PC-3 (cell line): ENCODE results near the gene ST8SIA2. TPM values are rescaled to one million over a fixed set of nuclear protein-coding genes. Genes with fewer than 3 reads are reported as not detected.

Experiments
- ATAC-seq: fragments of 200-7000 bp; cut with Tn5 transposase; 2 replicates; pipeline ENCODE4 v1.9.1; 2020; ENCODE audit warnings: mild to moderate bottlenecking, moderate library complexity
- BruUV-seq: library from RNA; stranded (reverse); fragments of 400-500 nt; replicated peaks from 2 replicates; lab custom pipeline; 2021; lab: Mats Ljungman, UMichigan
- CTCF ChIA-PET: fragments of 300-600 bp; sonication (Branson Sonifier 250); formaldehyde crosslinking; loops from one replicate; lab custom pipeline; 2022; ENCODE audit warnings: antibody characterized with exemption; lab: Charles Lee
- POLR2A ChIA-PET: fragments of 300-600 bp; sonication (Branson Sonifier 250); formaldehyde crosslinking; loops from one replicate; lab custom pipeline; 2022; ENCODE audit warnings: antibody characterized with exemption; ENCODE audit not compliant: unreplicated experiment; lab: Charles Lee
- DNase-seq: peaks from one replicate; pipeline ENCODE4 v3.0.0-alpha.2; 2015
- H2AFZ ChIP-seq: fragments of 300-600 bp; sonication (generic); 2 replicates; pipeline ENCODE4 v1.6.0; 2016; ENCODE audit warnings: antibody characterized with exemption, low read length
- H3F3A ChIP-seq: fragments of 300-600 bp; sonication (generic); one replicate; pipeline ENCODE4 v1.6.0; 2017; ENCODE audit warnings: antibody characterized with exemption, low read length, control low read depth, mild to moderate bottlenecking; ENCODE audit not compliant: unreplicated experiment
- H3K27ac ChIP-seq: fragments of 300-600 bp; sonication (generic); 2 replicates; pipeline ENCODE4 v1.5.1; 2016; ENCODE audit warnings: mild to moderate bottlenecking, low read length
- H3K27me3 ChIP-seq: fragments of 300-600 bp; sonication (generic); 2 replicates; pipeline ENCODE4 v1.6.1; 2016; ENCODE audit warnings: low read length, mixed read lengths
- H3K36me3 ChIP-seq: fragments of 300-600 bp; sonication (generic); 2 replicates; pipeline ENCODE4 v1.6.1; 2016; ENCODE audit warnings: low read depth, mixed run types, low read length, mixed read lengths
- H3K4me1 ChIP-seq: fragments of 300-600 bp; sonication (generic); 2 replicates; pipeline ENCODE4 v1.5.1; 2016; ENCODE audit warnings: low read length; ENCODE audit not compliant: insufficient read depth
- H3K4me2 ChIP-seq: fragments of 300-600 bp; sonication (generic); 2 replicates; pipeline ENCODE4 v1.6.0; 2016; ENCODE audit warnings: low read length
- H3K4me3 ChIP-seq: fragments of 300-600 bp; sonication (generic); 2 replicates; pipeline ENCODE4 v1.5.1; 2016; ENCODE audit warnings: mild to moderate bottlenecking, low read length, mixed read lengths
- H3K79me2 ChIP-seq: fragments of 300-600 bp; sonication (generic); 2 replicates; pipeline ENCODE4 v1.6.1; 2017; ENCODE audit warnings: low read length, mixed read lengths
- H3K9ac ChIP-seq: fragments of 300-600 bp; sonication (generic); 2 replicates; pipeline ENCODE4 v1.6.0; 2016; ENCODE audit warnings: mild to moderate bottlenecking, low read length
- H3K9me2 ChIP-seq: fragments of 300-600 bp; sonication (generic); replicated peaks from 2 replicates; pipeline ENCODE4 v1.6.1; 2016; ENCODE audit warnings: mixed run types, low read length, mixed read lengths
- H3K9me3 ChIP-seq: fragments of 300-600 bp; sonication (generic); 2 replicates; pipeline ENCODE4 v1.6.1; 2016; ENCODE audit warnings: low read length, mixed read lengths
- H4K20me1 ChIP-seq: fragments of 300-600 bp; sonication (generic); 2 replicates; pipeline ENCODE4 v1.6.1; 2016; ENCODE audit warnings: low read length, mixed read lengths
- EZH2 ChIP-seq: fragments of 300-600 bp; sonication (generic); IDR thresholded peaks from one replicate; pipeline ENCODE4 v1.6.1; 2017; ENCODE audit warnings: antibody characterized with exemption, mild to moderate bottlenecking, low read length; ENCODE audit not compliant: unreplicated experiment
- EZH2phosphoT487 ChIP-seq: fragments of 300-600 bp; sonication (generic); IDR thresholded peaks from 2 replicates; pipeline ENCODE4 v1.6.1; 2018; ENCODE audit warnings: mild to moderate bottlenecking, antibody characterized with exemption, low read length, borderline replicate concordance
- intact Hi-C: fragments of 100-400 bp; cut with micrococcal nuclease; formaldehyde crosslinking; loops from 2 replicates; pipeline ENCODE4 v1.9.0; 2023
- total RNA-seq: library from RNA; depleted of rRNA; stranded (reverse); fragments of >200 nt; gene quantifications from 2 replicates; pipeline ENCODE4 v1.2.3, GENCODE V29; 2014
- TF ChIP-seq, protein P1 (sequence below): fragments of 300-600 bp; sonication (generic); conservative IDR thresholded peaks from 2 replicates; pipeline ENCODE4 v1.5.1; 2017; ENCODE audit warnings: antibody characterized with exemption, low read depth, mild to moderate bottlenecking, low read length

The ST8SIA2 gene
- total RNA-seq, 1 experiment from 2014 or later, result not detected

DNA sequence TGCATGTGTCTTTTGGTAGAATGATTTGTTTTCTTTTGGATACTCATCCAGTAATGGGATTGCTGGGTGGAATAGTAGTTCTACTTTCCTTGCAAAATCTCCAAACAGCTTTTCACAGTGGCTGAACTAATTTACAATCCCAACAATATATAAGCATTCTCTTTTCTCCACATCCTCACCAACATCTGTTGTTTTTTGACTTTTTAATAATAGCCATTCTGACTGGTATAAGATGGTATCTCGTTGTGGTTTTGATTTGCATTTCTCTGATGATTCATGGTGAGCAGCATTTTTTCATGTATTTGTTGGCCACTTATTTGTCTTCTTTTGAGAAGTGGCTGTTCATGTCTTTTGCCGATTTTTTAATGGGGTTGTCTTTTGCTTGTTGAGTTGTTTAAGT, 55.8 kb downstream of the ST8SIA2 start:
- H3K27ac ChIP-seq, result no peak overlapping the region
- no peak overlapping the region for H3K4me2 ChIP-seq
- intact Hi-C loops, result no loop called here
- H3K9me2 ChIP-seq, result no peaks in the 10 kb centered on the region
- no peaks in the 10 kb centered on the region for H3F3A ChIP-seq
- H3K4me3 ChIP-seq, result no peak overlapping the region
- TF ChIP-seq EZH2, result no peak
- no peak for TF ChIP-seq EZH2phosphoT487
- TF ChIP-seq, protein P1, sequence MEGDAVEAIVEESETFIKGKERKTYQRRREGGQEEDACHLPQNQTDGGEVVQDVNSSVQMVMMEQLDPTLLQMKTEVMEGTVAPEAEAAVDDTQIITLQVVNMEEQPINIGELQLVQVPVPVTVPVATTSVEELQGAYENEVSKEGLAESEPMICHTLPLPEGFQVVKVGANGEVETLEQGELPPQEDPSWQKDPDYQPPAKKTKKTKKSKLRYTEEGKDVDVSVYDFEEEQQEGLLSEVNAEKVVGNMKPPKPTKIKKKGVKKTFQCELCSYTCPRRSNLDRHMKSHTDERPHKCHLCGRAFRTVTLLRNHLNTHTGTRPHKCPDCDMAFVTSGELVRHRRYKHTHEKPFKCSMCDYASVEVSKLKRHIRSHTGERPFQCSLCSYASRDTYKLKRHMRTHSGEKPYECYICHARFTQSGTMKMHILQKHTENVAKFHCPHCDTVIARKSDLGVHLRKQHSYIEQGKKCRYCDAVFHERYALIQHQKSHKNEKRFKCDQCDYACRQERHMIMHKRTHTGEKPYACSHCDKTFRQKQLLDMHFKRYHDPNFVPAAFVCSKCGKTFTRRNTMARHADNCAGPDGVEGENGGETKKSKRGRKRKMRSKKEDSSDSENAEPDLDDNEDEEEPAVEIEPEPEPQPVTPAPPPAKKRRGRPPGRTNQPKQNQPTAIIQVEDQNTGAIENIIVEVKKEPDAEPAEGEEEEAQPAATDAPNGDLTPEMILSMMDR, result no peak
- ChIA-PET CTCF (no interaction called here), POLR2A (no interaction called here)
- H4K20me1 ChIP-seq, result no peaks in the 10 kb centered on the region
- H3K9ac ChIP-seq, result no peak overlapping the region
- no peaks in the 10 kb centered on the region for H3K9me3 ChIP-seq
- H2AFZ ChIP-seq, result no peak overlapping the region
- ATAC-seq, result no peak
- peaks cover 37% of the 10 kb centered on the region for H3K27me3 ChIP-seq
- no TSS peak for BruUV-seq
- H3K36me3 ChIP-seq, result no peaks in the 10 kb centered on the region
- peak; percentile 11 for DNase-seq
- H3K4me1 ChIP-seq, result no peaks in the 10 kb centered on the region
- H3K79me2 ChIP-seq, result no peaks in the 10 kb centered on the region

DNA sequence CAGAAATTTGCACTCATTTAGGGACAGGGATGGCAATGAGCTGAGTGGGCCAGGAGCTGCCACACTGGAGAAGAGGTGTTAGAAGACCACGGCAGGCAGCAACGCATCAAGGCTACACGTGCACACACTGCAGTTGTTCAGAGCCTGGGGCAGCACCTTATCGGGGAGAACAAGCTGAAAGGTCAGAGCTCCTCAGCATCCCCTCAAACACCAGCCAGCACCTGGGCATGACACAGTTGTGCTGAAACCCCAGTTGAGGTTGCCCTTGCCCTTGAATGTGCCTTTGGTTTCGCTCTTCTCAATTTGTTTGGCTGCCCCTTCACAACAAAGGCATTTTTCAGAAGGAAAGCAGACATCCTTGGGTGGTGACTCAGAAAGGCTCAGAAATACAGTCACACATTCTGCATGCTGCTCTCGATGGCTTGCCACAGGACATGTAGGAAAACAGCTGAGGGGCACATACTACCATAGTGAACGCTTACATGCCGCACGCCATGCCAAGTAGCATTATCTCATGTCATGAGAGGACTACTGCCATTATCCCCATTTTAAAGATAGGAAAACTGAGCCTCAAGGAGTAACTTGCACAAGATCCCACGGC, 57.6 kb downstream of the ST8SIA2 start:
- ChIA-PET POLR2A (no interaction called here), CTCF (no interaction called here)
- BruUV-seq, result no TSS peak

DNA sequence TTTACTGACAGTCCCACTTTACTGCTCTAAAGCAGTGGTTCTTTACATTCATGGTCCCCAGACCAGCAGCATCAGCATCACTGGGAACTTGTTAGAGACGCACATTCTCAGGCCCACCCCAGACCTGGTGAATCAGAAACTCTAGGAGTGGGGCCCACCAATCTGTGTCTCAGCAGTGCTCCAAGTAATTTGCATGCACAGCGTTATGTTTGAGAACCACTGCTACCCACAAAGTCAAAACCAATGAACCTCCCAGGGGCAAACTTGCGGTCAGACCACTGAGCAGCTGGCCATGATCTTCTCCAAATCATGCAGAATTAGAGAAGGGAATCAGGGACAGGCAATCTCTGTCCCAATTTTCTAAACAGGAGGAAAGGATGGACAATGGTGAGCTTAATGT, 58.5 kb downstream of the ST8SIA2 start:
- CTCF ChIA-PET, result no interaction called here
- no peak for DNase-seq

More for the DNA sequence above, 57.6 kb downstream of the ST8SIA2 start:
- Histone ChIP-seq H3K4me2 (no peak overlapping the region), H4K20me1 (no peaks in the 10 kb centered on the region), H2AFZ (no peak overlapping the region), H3K27me3 (peaks cover 45% of the 10 kb centered on the region), H3K9ac (no peak overlapping the region), H3F3A (no peaks in the 10 kb centered on the region), H3K27ac (no peak overlapping the region), H3K9me2 (no peaks in the 10 kb centered on the region), H3K9me3 (no peaks in the 10 kb centered on the region), H3K4me1 (no peaks in the 10 kb centered on the region), H3K4me3 (no peak overlapping the region), H3K36me3 (no peaks in the 10 kb centered on the region), H3K79me2 (no peaks in the 10 kb centered on the region)
- ATAC-seq (no peak), DNase-seq (peak; percentile 23)
- intact Hi-C loops, result no loop called here
- TF ChIP-seq, protein P1, result no peak
- TF ChIP-seq EZH2, result no peak
- no peak for TF ChIP-seq EZH2phosphoT487

More for the DNA sequence above, 58.5 kb downstream of the ST8SIA2 start:
- POLR2A ChIA-PET, result no interaction called here
- Histone ChIP-seq H3K9me2 (no peaks in the 10 kb centered on the region), H3K27me3 (peaks cover 54% of the 10 kb centered on the region), H3K27ac (no peak overlapping the region), H3K9me3 (no peaks in the 10 kb centered on the region), H3F3A (no peaks in the 10 kb centered on the region), H2AFZ (no peak overlapping the region), H4K20me1 (no peaks in the 10 kb centered on the region), H3K4me3 (no peak overlapping the region), H3K4me2 (no peak overlapping the region), H3K36me3 (no peaks in the 10 kb centered on the region), H3K9ac (no peak overlapping the region), H3K79me2 (no peaks in the 10 kb centered on the region), H3K4me1 (no peaks in the 10 kb centered on the region)
- BruUV-seq, result no TSS peak
- TF ChIP-seq EZH2phosphoT487, result no peak
- intact Hi-C loops, result no loop called here
- no peak for ATAC-seq
